Esophagus squamous epithelium (tissue), 5 donors: ENCODE measurements around the gene RIC8B. TPM values are rescaled to one million over a fixed set of nuclear protein-coding genes. Genes with fewer than 3 reads are reported as not detected.
"Not testable (repeated sequence)": the region's sequence is repeated elsewhere in the genome, so short reads cannot be mapped to it uniquely, and the experiment has no call there.

Source experiments
- DNase-seq: peaks from one replicate; lab custom pipeline; 2025; lab: John Stamatoyannopoulos, UW
- H3K27ac ChIP-seq, 4 donors: fragments of 200-600 bp; sonication (generic); one replicate each; pipeline ENCODE4 v1.5.1; 2016 to 2019; ENCODE audit warnings: mild to moderate bottlenecking in 1 of 4
- H3K27me3 ChIP-seq, 4 donors: fragments of 200-600 bp; sonication (generic); 1 replicate in 3 of 4; 2 replicates in 1 of 4; pipeline versions ENCODE4 v1.5.1 to v1.6.0; 2017 to 2021; ENCODE audit warnings: antibody characterized with exemption in 1 of 4
- H3K36me3 ChIP-seq, 3 donors: fragments of 200-600 bp; sonication (generic); one replicate each; pipeline ENCODE4 v1.5.1; 2016 to 2019
- H3K4me1 ChIP-seq, 3 donors: fragments of 200-600 bp; sonication (generic); one replicate each; pipeline ENCODE4 v1.5.1; 2017 to 2019
- H3K4me3 ChIP-seq, 4 donors: fragments of 200-600 bp; sonication (generic); 1 replicate in 3 of 4; 2 replicates in 1 of 4; pipeline ENCODE4 v1.5.1; 2016 to 2019; ENCODE audit warnings: mild to moderate bottlenecking in 2 of 4, moderate library complexity in 1 of 4
- H3K9me3 ChIP-seq, 3 donors: fragments of 200-600 bp; sonication (generic); one replicate each; pipeline ENCODE4 v1.5.1; 2016 to 2019
- POLR2A ChIP-seq, 4 donors: fragments of 450-650 bp; IDR thresholded peaks; one replicate each; pipeline ENCODE4 v1.6.1; 2017; ENCODE audit warnings: antibody characterized with exemption in 4 of 4, mild to moderate bottlenecking in 4 of 4, moderate library complexity in 3 of 4
- WGBS, 2 donors: methylation state at CpG; one replicate each; pipeline ENCODE4 v1.1.5; 2018; 5-methylcytosine and 5-hydroxymethylcytosine counted together
- intact Hi-C: fragments of 100-400 bp; cut with DNase I; formaldehyde crosslinking; loops from one replicate; pipeline ENCODE4 v1.15.0; 2022
- total RNA-seq, 4 donors: library from RNA; depleted of rRNA; stranded (reverse); fragments of >200 nt; gene quantifications; one replicate each; pipeline ENCODE4 v1.1.0, GENCODE V29; 2016
- TF ChIP-seq, protein P1 (sequence below), 6 experiments: fragments of 450-650 bp in 4 of 6; fragments of 200-600 bp in 2 of 6; sonication (generic) in 2 of 6; IDR thresholded peaks; one replicate each; pipeline ENCODE4 v1.5.1; 2016 to 2019; ENCODE audit warnings: antibody characterized with exemption in 6 of 6, mild to moderate bottlenecking in 4 of 6, moderate library complexity in 4 of 6
- donor health status: DM: yes; HTN: yes; CAD: no.

Gene RIC8B, protein sequence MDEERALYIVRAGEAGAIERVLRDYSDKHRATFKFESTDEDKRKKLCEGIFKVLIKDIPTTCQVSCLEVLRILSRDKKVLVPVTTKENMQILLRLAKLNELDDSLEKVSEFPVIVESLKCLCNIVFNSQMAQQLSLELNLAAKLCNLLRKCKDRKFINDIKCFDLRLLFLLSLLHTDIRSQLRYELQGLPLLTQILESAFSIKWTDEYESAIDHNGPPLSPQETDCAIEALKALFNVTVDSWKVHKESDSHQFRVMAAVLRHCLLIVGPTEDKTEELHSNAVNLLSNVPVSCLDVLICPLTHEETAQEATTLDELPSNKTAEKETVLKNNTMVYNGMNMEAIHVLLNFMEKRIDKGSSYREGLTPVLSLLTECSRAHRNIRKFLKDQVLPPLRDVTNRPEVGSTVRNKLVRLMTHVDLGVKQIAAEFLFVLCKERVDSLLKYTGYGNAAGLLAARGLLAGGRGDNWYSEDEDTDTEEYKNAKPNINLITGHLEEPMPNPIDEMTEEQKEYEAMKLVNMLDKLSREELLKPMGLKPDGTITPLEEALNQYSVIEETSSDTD
- 1 to 10 TPM; 2.7 to 7.3 (median 5.0) TPM for total RNA-seq

- no peaks in the 10 kb centered on the region for H3K9me3 ChIP-seq
- peak; percentile 64 for DNase-seq
- WGBS, 2 donors: 0 to 1% methylated on average over 17 to 27 of the region's 66 CpGs
- intact Hi-C loops: no loop called here
- TF ChIP-seq, protein P1, sequence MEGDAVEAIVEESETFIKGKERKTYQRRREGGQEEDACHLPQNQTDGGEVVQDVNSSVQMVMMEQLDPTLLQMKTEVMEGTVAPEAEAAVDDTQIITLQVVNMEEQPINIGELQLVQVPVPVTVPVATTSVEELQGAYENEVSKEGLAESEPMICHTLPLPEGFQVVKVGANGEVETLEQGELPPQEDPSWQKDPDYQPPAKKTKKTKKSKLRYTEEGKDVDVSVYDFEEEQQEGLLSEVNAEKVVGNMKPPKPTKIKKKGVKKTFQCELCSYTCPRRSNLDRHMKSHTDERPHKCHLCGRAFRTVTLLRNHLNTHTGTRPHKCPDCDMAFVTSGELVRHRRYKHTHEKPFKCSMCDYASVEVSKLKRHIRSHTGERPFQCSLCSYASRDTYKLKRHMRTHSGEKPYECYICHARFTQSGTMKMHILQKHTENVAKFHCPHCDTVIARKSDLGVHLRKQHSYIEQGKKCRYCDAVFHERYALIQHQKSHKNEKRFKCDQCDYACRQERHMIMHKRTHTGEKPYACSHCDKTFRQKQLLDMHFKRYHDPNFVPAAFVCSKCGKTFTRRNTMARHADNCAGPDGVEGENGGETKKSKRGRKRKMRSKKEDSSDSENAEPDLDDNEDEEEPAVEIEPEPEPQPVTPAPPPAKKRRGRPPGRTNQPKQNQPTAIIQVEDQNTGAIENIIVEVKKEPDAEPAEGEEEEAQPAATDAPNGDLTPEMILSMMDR (IDR thresholded peaks at IDR 0.05): peak in 1 of 6 experiments; percentile 43
- TF ChIP-seq POLR2A (IDR thresholded peaks at IDR 0.05): peak in 3 of 4 donors; percentile 36 to 49 (median 40)
- peak within 1 kb of the TSS; percentile 83 to 98 (median 96) for H3K27ac ChIP-seq
- H3K4me3 ChIP-seq: peak within 1 kb of the TSS; percentile 56 to 98 (median 94)
- no peaks in the 10 kb centered on the region for H3K36me3 ChIP-seq
- peaks cover 0 to 11% (median 0%) of the 10 kb centered on the region in 4 donors for H3K27me3 ChIP-seq
- H3K4me1 ChIP-seq: peaks cover 5 to 25% (median 6%) of the 10 kb centered on the region in 3 donors
Observed at GRCh38 chr12:106774005-106774807, at the start of gene RIC8B. RIC8B (plus strand) TSS chr12:106774682; CDS start chr12:106774746, 64 bp downstream.

DNA sequence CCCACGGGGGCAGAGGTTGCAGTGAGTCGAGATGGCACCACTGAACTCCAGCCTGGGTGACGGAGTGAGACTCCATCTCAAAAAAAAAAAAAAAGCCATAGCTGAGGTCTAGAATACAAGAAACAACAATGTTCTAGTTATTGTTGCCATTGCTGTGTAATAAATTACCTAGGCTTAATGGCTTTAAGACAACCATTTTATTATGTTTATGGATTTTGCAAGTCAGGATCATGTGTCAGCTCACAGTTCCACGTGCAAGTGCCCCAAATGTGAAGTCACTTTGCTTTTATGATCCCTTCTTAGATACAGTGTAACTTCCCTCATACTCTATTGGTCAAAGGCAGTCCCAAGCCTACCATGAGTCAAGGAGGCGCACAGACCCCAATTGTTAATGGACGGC is 49.5 kb upstream of the RIC8B start:
- intact Hi-C loops: no loop called here
- H3K4me3 ChIP-seq: no peak overlapping the region

DNA sequence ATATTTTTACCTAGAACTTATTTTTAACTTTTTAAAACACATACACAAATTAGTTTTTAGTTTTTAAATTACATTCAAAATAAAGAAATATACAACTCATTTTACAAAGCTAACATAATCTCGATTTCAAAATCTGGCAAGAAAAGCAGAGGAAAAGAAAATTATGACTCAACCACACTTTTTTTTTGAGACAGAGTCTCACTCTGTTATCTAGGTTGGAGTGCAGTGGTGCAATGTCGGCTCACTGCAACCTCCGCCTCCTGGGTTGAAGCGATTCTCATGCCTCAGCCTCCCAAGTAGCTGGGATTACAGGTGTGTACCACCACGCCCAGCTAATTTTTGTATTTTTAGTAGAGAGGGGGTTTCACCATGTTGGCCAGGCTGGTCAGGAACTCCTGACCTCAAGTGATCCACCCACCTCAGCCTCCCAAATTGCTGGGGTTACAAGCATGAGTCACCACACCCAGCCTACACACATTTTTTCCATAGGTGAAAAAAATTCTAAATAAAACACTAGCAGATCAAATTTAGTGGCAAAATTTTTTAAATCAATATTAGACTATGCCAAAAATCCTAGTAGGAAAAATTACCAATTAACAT is 47.8 kb upstream of the RIC8B start:
- H3K4me1 ChIP-seq, intact Hi-C loops, H3K36me3 ChIP-seq, H3K4me3 ChIP-seq, DNase-seq, H3K27ac ChIP-seq, H3K9me3 ChIP-seq: not testable (repeated sequence)
- peaks cover 0 to 10% (median 0%) of the 10 kb centered on the region in 4 donors for H3K27me3 ChIP-seq
- 71 to 80% methylated on average over 5 of the region's 5 CpGs for WGBS, 2 donors

More for the DNA sequence above, 49.5 kb upstream of the RIC8B start:
- Histone ChIP-seq H3K27me3 (peaks cover 0 to 22% (median 0%) of the 10 kb centered on the region in 4 donors), H3K9me3 (no peaks in the 10 kb centered on the region), H3K36me3 (no peaks in the 10 kb centered on the region), H3K27ac (no peak overlapping the region), H3K4me1 (no peaks in the 10 kb centered on the region)
- no peak for DNase-seq
- no peak for TF ChIP-seq POLR2A (IDR thresholded peaks at IDR 0.05)
- TF ChIP-seq, protein P1 (IDR thresholded peaks at IDR 0.05): no peak
- WGBS, 2 donors: 75 to 89% methylated on average over 6 of the region's 6 CpGs

- intact Hi-C loops: no loop called here
- Histone ChIP-seq H3K27me3 (peaks cover 0 to 6% (median 0%) of the 10 kb centered on the region in 4 donors), H3K4me1 (no peaks in the 10 kb centered on the region), H3K36me3 (no peaks in the 10 kb centered on the region), H3K4me3 (no peak overlapping the region), H3K9me3 (no peaks in the 10 kb centered on the region), H3K27ac (no peak overlapping the region)
- WGBS, 2 donors: 93 to 100% methylated on average over 1 of the region's 1 CpG
- no peak for TF ChIP-seq POLR2A (IDR thresholded peaks at IDR 0.05)
- TF ChIP-seq, protein P1 (IDR thresholded peaks at IDR 0.05): no peak
- no peak for DNase-seq
Observed at GRCh38 chr12:106729611-106730010, 44.9 kb upstream of the RIC8B start.

DNA sequence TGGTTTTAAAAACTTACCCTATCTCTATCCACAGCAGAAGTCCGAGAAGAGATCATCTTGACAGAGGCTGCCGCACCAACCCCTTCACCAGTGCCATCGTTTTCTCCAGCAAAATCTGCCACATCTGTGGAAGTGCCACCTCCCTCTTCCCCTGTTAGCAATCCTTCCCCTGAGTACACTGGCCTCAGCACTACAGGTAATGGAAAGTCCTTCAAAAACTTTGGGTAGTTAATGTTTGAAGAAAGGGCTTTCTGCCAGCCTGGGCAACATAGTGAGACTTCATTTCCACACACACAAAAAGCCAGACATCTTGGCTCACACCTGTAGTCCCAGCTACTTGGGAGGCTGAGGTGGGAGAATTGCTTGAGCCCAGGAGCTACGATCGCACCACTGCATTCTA is 41.6 kb upstream of the RIC8B start:
- no peak for DNase-seq
- no peaks in the 10 kb centered on the region for H3K9me3 ChIP-seq
- WGBS, 2 donors: 88 to 94% methylated on average over 5 of the region's 5 CpGs

More for the DNA sequence above, 41.6 kb upstream of the RIC8B start:
- no peak overlapping the region for H3K4me3 ChIP-seq
- peaks cover 0 to 14% (median 0%) of the 10 kb centered on the region in 4 donors for H3K27me3 ChIP-seq
- no peak overlapping the region for H3K27ac ChIP-seq
- TF ChIP-seq, protein P1 (IDR thresholded peaks at IDR 0.05): no peak
- no peak for TF ChIP-seq POLR2A (IDR thresholded peaks at IDR 0.05)
- no peaks in the 10 kb centered on the region for H3K4me1 ChIP-seq
- intact Hi-C loops: no loop called here
- H3K36me3 ChIP-seq: no peaks in the 10 kb centered on the region
